WTC11 (cell line): ENCODE data around the gene ISY1. TPM values are rescaled to one million over a fixed set of nuclear protein-coding genes. Genes with fewer than 3 reads are reported as not detected.

ENCODE experiments used
- ATAC-seq: fragments of 200-7000 bp; cut with Tn5 transposase; 2 replicates; pipeline ENCODE4 v1.10.0; 2021; ENCODE audit warnings: mild to moderate bottlenecking, moderate library complexity
- CTCF ChIA-PET: fragments of 300-600 bp; sonication (Branson Sonifier 250); formaldehyde crosslinking; loops from one replicate; lab custom pipeline; 2021; ENCODE audit warnings: antibody characterized with exemption; lab: Charles Lee
- POLR2A ChIA-PET: fragments of 350-600 bp; sonication (Branson Sonifier 250); formaldehyde crosslinking; loops from one replicate; lab custom pipeline; 2021; ENCODE audit warnings: antibody characterized with exemption; lab: Charles Lee
- DNase-seq: peaks from one replicate; pipeline ENCODE4 v3.0.0; 2021; ENCODE audit warnings: low spot score
- H3K27ac Mint-ChIP-seq: 2 replicates; pipeline ENCODE4 v1.8.0; 2021; ENCODE audit warnings: mixed read lengths
- H3K27me3 Mint-ChIP-seq: 2 replicates; pipeline ENCODE4 v1.8.0; 2021; ENCODE audit warnings: low read depth, mild to moderate bottlenecking, moderate library complexity, mixed read lengths
- H3K36me3 Mint-ChIP-seq: 2 replicates; pipeline ENCODE4 v1.8.0; 2021; ENCODE audit warnings: mixed read lengths
- H3K4me1 Mint-ChIP-seq: 2 replicates; pipeline ENCODE4 v1.8.0; 2022; ENCODE audit warnings: mixed read lengths
- H3K4me3 Mint-ChIP-seq: 2 replicates; pipeline ENCODE4 v1.8.0; 2021; ENCODE audit warnings: mild to moderate bottlenecking, moderate library complexity, mixed read lengths
- H3K9me3 Mint-ChIP-seq: 2 replicates; pipeline ENCODE4 v1.8.0; 2021; ENCODE audit warnings: mixed read lengths
- E2F1 ChIP-seq: sonication (generic); formaldehyde crosslinking; IDR thresholded peaks from 2 replicates; pipeline ENCODE4 v1.8.0; 2022; ENCODE audit warnings: mild to moderate bottlenecking, missing genetic modification reagents
- EMX1 ChIP-seq: fragments of 250-450 bp; sonication (Bioruptor Pico); IDR thresholded peaks from 2 replicates; pipeline ENCODE4 v1.8.0; 2021; ENCODE audit warnings: mild to moderate bottlenecking
- ERG ChIP-seq: fragments of 250-450 bp; sonication (Bioruptor Pico); IDR thresholded peaks from 2 replicates; pipeline ENCODE4 v1.8.0; 2021; ENCODE audit warnings: mild to moderate bottlenecking
- ESRRA ChIP-seq: sonication (generic); formaldehyde crosslinking; IDR thresholded peaks from 2 replicates; pipeline ENCODE4 v1.8.1; 2022; ENCODE audit warnings: mild to moderate bottlenecking, missing genetic modification reagents, borderline replicate concordance
- PRDM15 ChIP-seq: sonication (generic); formaldehyde crosslinking; IDR thresholded peaks from 2 replicates; pipeline ENCODE4 v1.8.0; 2022; ENCODE audit warnings: missing genetic modification reagents
- TEAD1 ChIP-seq: sonication (generic); formaldehyde crosslinking; IDR thresholded peaks from 2 replicates; pipeline ENCODE4 v1.8.0; 2022; ENCODE audit warnings: mild to moderate bottlenecking, missing genetic modification reagents
- ZNF281 ChIP-seq: sonication (generic); formaldehyde crosslinking; IDR thresholded peaks from 2 replicates; pipeline ENCODE4 v1.8.0; 2023; ENCODE audit warnings: mild to moderate bottlenecking, missing genetic modification reagents
- ZNF671 ChIP-seq: fragments of 250-450 bp; sonication (Bioruptor Pico); IDR thresholded peaks from 2 replicates; pipeline ENCODE4 v1.8.0; 2021; ENCODE audit warnings: mild to moderate bottlenecking
- total RNA-seq: library from RNA; stranded (reverse); gene quantifications from 3 replicates; pipeline ENCODE4 v1.2.3, GENCODE V29; 2021

Gene ISY1
- total RNA-seq, 1 experiment from 2014 or later: 25.0 TPM

GRCh38 chr3:129132097-129132866, 28.6 kb downstream of the ISY1 start:
- no peak overlapping the region for H3K4me3 Mint-ChIP-seq
- ChIA-PET CTCF (interaction anchor here (1.8 to 2.7 kb wide), 5 partner anchors 11 to 162 kb away, joined by 4 to 7 read pairs (median 6); partner anchors contain the start of gene RAB43), POLR2A (no interaction called here)
- peaks cover 43% of the 10 kb centered on the region for H3K36me3 Mint-ChIP-seq
- H3K9me3 Mint-ChIP-seq: no peaks in the 10 kb centered on the region
- H3K27ac Mint-ChIP-seq: peak overlapping the region; percentile 36; the same call in 1 of the 2 replicates
- DNase-seq: no peak
- no peak for TF ChIP-seq EMX1 (CRISPR knock-in tag)
- no peak for TF ChIP-seq ZNF671
- peak; percentile 65 for ATAC-seq
- no peaks in the 10 kb centered on the region for H3K27me3 Mint-ChIP-seq
- peaks cover 7% of the 10 kb centered on the region; the same call in 1 of the 2 replicates for H3K4me1 Mint-ChIP-seq

GRCh38 chr3:129131465-129132088, 29.3 kb downstream of the ISY1 start:
- Mint-ChIP-seq H3K27me3 (no peaks in the 10 kb centered on the region), H3K27ac (no peak overlapping the region)

More at GRCh38 chr3:129131465-129132088, 29.3 kb downstream of the ISY1 start:
- H3K4me3 Mint-ChIP-seq: no peak overlapping the region
- ATAC-seq (no peak), DNase-seq (no peak)
- no peak for TF ChIP-seq ESRRA (CRISPR knock-in tag)
- no peak for TF ChIP-seq E2F1 (CRISPR knock-in tag)
- no peak for TF ChIP-seq ZNF281
- no peak for TF ChIP-seq TEAD1 (CRISPR knock-in tag)
- no peak for TF ChIP-seq PRDM15
- TF ChIP-seq ERG: no peak
- TF ChIP-seq, all 79 proteins: peak for 0
- no peaks in the 10 kb centered on the region for H3K9me3 Mint-ChIP-seq
- POLR2A ChIA-PET: no interaction called here
- peaks cover 41% of the 10 kb centered on the region for H3K36me3 Mint-ChIP-seq
- CTCF ChIA-PET: interaction anchor here (1.8 to 2.7 kb wide), 5 partner anchors 10 to 161 kb away, joined by 4 to 7 read pairs (median 6); partner anchors contain the start of gene RAB43
- peaks cover 7% of the 10 kb centered on the region; the same call in 1 of the 2 replicates for H3K4me1 Mint-ChIP-seq
